ENCODE measurements around the gene LRCH1. TPM values are rescaled to one million over a fixed set of nuclear protein-coding genes. Genes with fewer than 3 reads are reported as not detected.

Gene LRCH1
- total and polyA plus RNA-seq, 8 donors: 2.0 to 10.5 (median 3.8) TPM

DNA sequence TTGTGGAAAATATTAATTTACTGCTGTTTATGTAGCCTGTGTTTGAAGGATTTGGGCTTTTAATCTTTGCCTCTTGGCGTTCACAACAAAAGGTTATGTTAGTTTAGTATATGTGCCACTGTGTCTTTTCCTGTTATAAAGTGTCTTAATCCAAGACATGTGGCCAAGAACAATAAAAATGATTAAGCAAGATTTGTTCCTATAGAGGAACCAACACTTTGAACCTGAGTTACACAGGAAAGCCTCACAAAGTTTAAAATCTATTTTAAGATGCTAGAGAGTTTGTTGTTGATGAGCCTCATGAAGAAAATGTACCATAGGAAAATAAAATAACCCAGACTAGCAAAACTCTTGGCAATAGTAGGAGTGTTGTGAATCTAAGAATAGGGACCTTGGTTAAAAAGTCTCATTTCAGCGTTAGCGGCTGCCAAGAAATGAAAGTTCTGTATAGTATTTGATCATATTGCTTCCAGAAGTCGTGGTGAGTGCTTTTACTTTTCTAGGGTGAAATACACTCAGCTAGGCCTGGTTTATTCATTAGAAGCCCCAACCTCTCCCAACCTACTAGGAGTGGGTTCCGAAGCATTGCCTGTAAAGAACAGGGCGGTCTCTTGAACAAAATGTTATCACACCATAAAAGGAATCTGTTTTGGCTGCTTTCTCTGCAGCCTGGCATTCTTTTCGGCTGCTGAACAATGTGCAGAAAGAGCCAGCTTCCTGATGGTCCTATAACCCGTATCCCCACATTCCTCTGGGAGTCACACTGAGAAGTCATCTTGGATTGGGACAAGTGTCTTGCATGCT lies 102.6 kb downstream of the LRCH1 start:
- no peak for TF ChIP-seq CTCF (IDR thresholded peaks at IDR 0.05)
- intact Hi-C loops (cut with DNase I): no loop called here
- Histone ChIP-seq H3K4me3 (no peak overlapping the region), H3K4me1 (peaks cover 0 to 25% (median 7%) of the 10 kb centered on the region in 3 donors), H3K36me3 (no peaks in the 10 kb centered on the region), H3K9me3 (no peaks in the 10 kb centered on the region), H3K27me3 (no peaks in the 10 kb centered on the region), H3K27ac (peak overlapping the region in 2 of 4 donors; percentile 1 to 56)
- peak in 1 of 6 donors; percentile 34 for DNase-seq
- 43 to 45% methylated on average over 8 of the region's 8 CpGs for WGBS, 2 donors
- ATAC-seq: peak; percentile 34 to 65 (median 52)
- FAIRE-seq: peak; percentile 43

DNA sequence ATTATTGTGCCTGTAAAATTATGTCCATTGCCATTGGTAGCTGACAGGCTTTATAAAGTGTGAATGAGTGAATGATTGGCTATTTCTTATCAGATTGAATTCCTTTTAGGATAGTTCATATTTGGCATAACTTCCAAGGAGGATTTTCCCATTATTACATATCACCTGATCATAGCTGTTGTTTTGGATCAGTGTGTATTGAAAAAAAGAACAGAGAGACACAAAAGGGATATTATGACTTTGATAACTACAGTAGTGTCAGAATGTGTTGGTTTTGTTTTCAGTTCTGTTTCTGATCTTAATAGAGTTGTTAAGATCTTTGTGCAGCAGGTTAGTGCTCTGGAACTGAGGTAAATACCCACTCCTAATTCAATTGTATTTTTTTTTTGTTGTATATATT lies 103.8 kb downstream of the LRCH1 start:
- FAIRE-seq: no peak
- Histone ChIP-seq H3K27ac (peak overlapping the region in 2 of 4 donors; percentile 0 to 17), H3K9me3 (no peaks in the 10 kb centered on the region), H3K27me3 (no peaks in the 10 kb centered on the region), H3K4me3 (no peak overlapping the region), H3K4me1 (peaks cover 0 to 29% (median 16%) of the 10 kb centered on the region in 3 donors), H3K36me3 (no peaks in the 10 kb centered on the region)
- no peak for DNase-seq
- intact Hi-C loops (cut with DNase I): no loop called here
- TF ChIP-seq CTCF (IDR thresholded peaks at IDR 0.05): no peak
- ATAC-seq: peak in 3 of 4 donors; percentile 32 to 53 (median 53)

DNA sequence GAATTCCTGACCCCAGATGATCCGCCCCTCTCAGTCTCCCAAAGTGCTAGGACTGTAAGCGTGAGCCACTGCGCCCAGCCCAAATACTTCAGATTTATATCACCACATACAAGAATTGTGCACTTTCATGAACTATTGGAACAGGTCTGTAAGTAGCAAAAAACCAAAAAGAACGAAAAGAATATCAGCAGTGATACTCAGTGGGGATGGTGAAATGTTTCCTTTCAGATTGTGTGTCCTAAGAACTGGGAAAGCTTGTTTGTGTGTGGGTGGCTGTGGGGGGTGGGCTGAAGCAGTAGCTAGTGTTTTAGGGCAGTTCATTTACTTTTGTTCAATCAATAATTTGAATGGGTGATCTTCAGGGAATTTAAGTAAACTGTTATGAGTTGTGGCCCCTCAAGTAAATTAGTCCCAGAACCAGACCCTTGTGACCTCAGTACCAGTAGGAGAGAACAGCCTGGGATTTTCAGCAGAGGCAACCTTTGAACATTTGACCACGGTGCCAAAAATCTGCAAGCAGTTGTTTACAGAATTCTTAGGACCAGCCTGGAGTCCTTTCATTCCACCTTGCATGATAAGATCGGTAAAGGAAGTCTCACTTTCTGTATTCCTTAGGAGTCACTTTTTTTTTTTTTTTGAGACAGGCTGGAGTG lies 106.6 kb downstream of the LRCH1 start:
- Histone ChIP-seq H3K4me3 (no peak overlapping the region), H3K4me1 (peaks cover 0 to 46% (median 25%) of the 10 kb centered on the region in 3 donors), H3K27me3 (no peaks in the 10 kb centered on the region), H3K9me3 (no peaks in the 10 kb centered on the region), H3K27ac (peak overlapping the region in 2 of 4 donors; percentile 4 to 28), H3K36me3 (no peaks in the 10 kb centered on the region)
- WGBS, 2 donors: 58 to 59% methylated on average over 6 of the region's 6 CpGs
- no peak for TF ChIP-seq CTCF (IDR thresholded peaks at IDR 0.05)
- intact Hi-C loops (cut with DNase I): no loop called here
- DNase-seq (peak in 2 of 6 donors; percentile 18 to 31), ATAC-seq (peak; percentile 44 to 76 (median 74)), FAIRE-seq (no peak)

- intact Hi-C loops (cut with DNase I): no loop called here
- no peak for TF ChIP-seq CTCF (IDR thresholded peaks at IDR 0.05)
- Histone ChIP-seq H3K27ac (peak overlapping the region in 2 of 4 donors; percentile 4 to 28), H3K4me3 (no peak overlapping the region), H3K36me3 (no peaks in the 10 kb centered on the region), H3K27me3 (no peaks in the 10 kb centered on the region), H3K9me3 (no peaks in the 10 kb centered on the region), H3K4me1 (peaks cover 0 to 45% (median 20%) of the 10 kb centered on the region in 3 donors)
- no peak for FAIRE-seq
- WGBS, 2 donors: 44 to 51% methylated on average over 3 of the region's 3 CpGs
- no peak for DNase-seq
- peak in 3 of 4 donors; percentile 36 to 66 (median 57) for ATAC-seq
Measured at GRCh38 chr13:46660416-46660815, 107.4 kb downstream of the LRCH1 start.

Data from pancreas (tissue), 10 donors.